GM21390 (cell line): ENCODE data around the gene ACTL7A.

Experiments used
- ATAC-seq: cut with Tn5 transposase; IDR thresholded peaks from one replicate; pipeline ENCODE4 v1.9.1; 2021; ENCODE audit not compliant: unreplicated experiment

ACTL7A gene

DNA sequence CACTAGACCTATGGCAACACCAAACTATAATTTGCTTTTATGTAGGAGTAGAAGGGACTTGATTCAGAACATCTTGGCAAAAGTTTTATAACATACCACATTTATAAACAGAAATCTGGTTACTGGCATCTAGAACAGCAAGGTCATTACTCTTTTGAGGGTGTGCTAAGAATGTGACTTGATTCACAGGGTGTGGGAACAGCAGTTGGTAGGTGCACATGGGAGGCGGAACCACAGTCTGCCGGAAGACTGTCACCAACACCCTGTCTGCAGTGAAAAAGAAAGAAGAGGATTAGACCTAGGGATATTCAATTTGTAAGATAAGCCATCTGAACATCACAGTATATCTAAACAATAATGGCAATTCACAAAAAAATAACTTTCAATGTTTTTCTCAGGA, 48.8 kb downstream of the ACTL7A start:
- ATAC-seq = no peak

DNA sequence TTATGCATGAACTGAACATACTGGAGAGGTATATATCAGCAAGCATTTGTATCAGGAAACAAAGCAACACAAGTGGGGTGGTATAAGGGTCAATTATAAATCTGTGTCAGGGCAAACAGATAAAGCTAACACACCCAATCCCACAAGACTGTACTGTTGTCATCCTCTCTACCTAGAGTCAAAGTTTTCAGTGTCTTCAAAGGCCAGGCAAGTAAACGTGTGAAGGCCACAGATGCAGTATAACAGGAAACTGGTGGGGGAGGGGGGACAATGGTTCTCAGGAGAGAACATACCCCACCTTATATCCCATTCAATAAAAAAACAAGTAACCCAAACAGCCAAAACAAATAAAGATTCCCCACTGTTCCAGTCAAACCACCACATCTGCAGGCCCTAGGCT, 49.8 kb downstream of the ACTL7A start:
- ATAC-seq = no peak
